Spleen (tissue), 11 donors: ENCODE results near the gene RASSF3. TPM values are rescaled to one million over a fixed set of nuclear protein-coding genes. Genes with fewer than 3 reads are reported as not detected.
A peak's percentile ranks its signal among the peaks of the same experiment; 100 is the strongest.

ENCODE experiments used
- DNase-seq: peaks from one replicate; pipeline ENCODE4 v3.0.0-alpha.2; 2020
- H3K27ac ChIP-seq, 8 donors: fragments of 200-600 bp; sonication (generic) in 7 of 8; 1 replicate in 4 of 8; 2 replicates in 4 of 8; pipeline versions ENCODE4 v1.5.0 to v1.8.0; 2016 to 2021; ENCODE audit warnings: inconsistent platforms in 4 of 8, mild to moderate bottlenecking in 4 of 8, moderate library complexity in 1 of 8
- H3K27me3 ChIP-seq, 7 donors: fragments of 200-600 bp; sonication (generic) in 6 of 7; replicated peaks in 1 of 7; 1 replicate in 4 of 7; 2 replicates in 3 of 7; pipeline versions ENCODE4 v1.5.0 to v1.8.0; 2016 to 2021; ENCODE audit warnings: inconsistent platforms in 3 of 7, mild to moderate bottlenecking in 1 of 7
- H3K36me3 ChIP-seq, 6 donors: fragments of 200-600 bp; sonication (generic) in 5 of 6; 1 replicate in 4 of 6; 2 replicates in 2 of 6; pipeline versions ENCODE4 v1.5.0 to v1.8.0; 2016 to 2021; ENCODE audit warnings: inconsistent platforms in 2 of 6
- H3K4me1 ChIP-seq, 6 donors: fragments of 200-600 bp; sonication (generic) in 5 of 6; 1 replicate in 3 of 6; 2 replicates in 3 of 6; pipeline versions ENCODE4 v1.5.0 to v1.8.0; 2016 to 2021; ENCODE audit warnings: inconsistent platforms in 3 of 6
- H3K4me3 ChIP-seq, 8 donors: fragments of 200-600 bp; sonication (generic) in 7 of 8; 1 replicate in 4 of 8; 2 replicates in 4 of 8; pipeline versions ENCODE4 v1.5.0 to v1.8.0; 2016 to 2021; ENCODE audit warnings: inconsistent platforms in 4 of 8, mild to moderate bottlenecking in 4 of 8, moderate library complexity in 2 of 8
- H3K9me3 ChIP-seq, 8 donors: fragments of 200-600 bp; sonication (generic) in 7 of 8; 1 replicate in 4 of 8; 2 replicates in 4 of 8; pipeline versions ENCODE4 v1.5.0 to v1.8.0; 2016 to 2021; ENCODE audit warnings: inconsistent platforms in 4 of 8
- POLR2A ChIP-seq, 3 donors: fragments of 450-650 bp; IDR thresholded peaks; one replicate each; pipeline ENCODE4 v1.5.1; 2017; ENCODE audit warnings: antibody characterized with exemption in 3 of 3, mild to moderate bottlenecking in 1 of 3
- POLR2AphosphoS5 ChIP-seq, 3 donors: sonication (generic); formaldehyde crosslinking; IDR thresholded peaks; one replicate each; pipeline ENCODE4 v1.5.1; 2017; ENCODE audit warnings: antibody characterized with exemption in 3 of 3
- WGBS, 5 donors: extraction: QIAGEN DNeasy Blood & Tissue Kit in 3 of 5; methylation state at CpG; one replicate each; pipeline versions ENCODE4 v1.1.5 to v1.1.7; 2013 to 2018; 5-methylcytosine and 5-hydroxymethylcytosine counted together
- intact Hi-C: fragments of 100-400 bp; cut with DNase I; formaldehyde crosslinking; loops from one replicate; pipeline ENCODE4 v1.15.0; 2023; ENCODE audit warnings: low total_unique reads
- polyA plus RNA-seq, 3 donors: library from polyadenylated mRNA; stranded (reverse); fragments of 200-250 nt; gene quantifications; one replicate each; pipeline ENCODE4 v1.2.1, GENCODE V29; 2013
- total RNA-seq, 7 donors: library from RNA; depleted of rRNA in 3 of 7; stranded (reverse); fragments of >200 nt in 3 of 7; fragmentation: NEBNext Ultra II Directional in 4 of 7; extraction: Animal tissue kit (Norgen Biotek cat#: 25700) in 4 of 7; gene quantifications; one replicate each; pipeline versions ENCODE4 v1.1.0 to v1.2.1, GENCODE V29; 2016 to 2021
- TF ChIP-seq, protein P1 (sequence below), 11 experiments: fragments of 200-600 bp in 7 of 11; fragments of 450-650 bp in 4 of 11; sonication (generic) in 4 of 11; IDR thresholded peaks in 8 of 11; conservative IDR thresholded peaks in 3 of 11; 1 replicate in 7 of 11; 2 replicates in 4 of 11; pipeline versions ENCODE4 v1.4.0 to v1.8.0; 2016 to 2021; ENCODE audit warnings: antibody characterized with exemption in 11 of 11, inconsistent platforms in 4 of 11, mild to moderate bottlenecking in 1 of 11
- donor health status: healthy with polysubstance abuse.
- donor health status: DM: no; HTN: no; CAD: no; lungs with moderate emphysema.
- donor health status: DM: no; HTN: no; CAD: no.
- donor health status: Bipolar disorder and iron deficiency.
- donor health status: healthy.
- donor health status: DM: no; HTN: no; CAD: no.
- donor health status: DM: yes; HTN: yes; CAD: no.

Gene RASSF3
- total and polyA plus RNA-seq, 10 donors = 31.0 to 120 (median 91.0) TPM

- intact Hi-C loops = no loop called here
- Histone ChIP-seq H3K4me3 (peak overlapping the region in 1 of 8 donors; percentile 37), H3K36me3 (peaks cover 0 to 100% (median 57%) of the 10 kb centered on the region in 6 donors), H3K27me3 (no peaks in the 10 kb centered on the region), H3K27ac (peak overlapping the region in 7 of 8 donors; percentile 43 to 80 (median 75)), H3K4me1 (peaks cover 0 to 45% (median 9%) of the 10 kb centered on the region in 6 donors), H3K9me3 (no peaks in the 10 kb centered on the region)
- no peak for DNase-seq
- 65 to 82% (median 78%) methylated on average over 1 of the region's 1 CpG for WGBS, 5 donors
- TF ChIP-seq POLR2AphosphoS5 (IDR thresholded peaks at IDR 0.05) = no peak
- TF ChIP-seq, protein P1, sequence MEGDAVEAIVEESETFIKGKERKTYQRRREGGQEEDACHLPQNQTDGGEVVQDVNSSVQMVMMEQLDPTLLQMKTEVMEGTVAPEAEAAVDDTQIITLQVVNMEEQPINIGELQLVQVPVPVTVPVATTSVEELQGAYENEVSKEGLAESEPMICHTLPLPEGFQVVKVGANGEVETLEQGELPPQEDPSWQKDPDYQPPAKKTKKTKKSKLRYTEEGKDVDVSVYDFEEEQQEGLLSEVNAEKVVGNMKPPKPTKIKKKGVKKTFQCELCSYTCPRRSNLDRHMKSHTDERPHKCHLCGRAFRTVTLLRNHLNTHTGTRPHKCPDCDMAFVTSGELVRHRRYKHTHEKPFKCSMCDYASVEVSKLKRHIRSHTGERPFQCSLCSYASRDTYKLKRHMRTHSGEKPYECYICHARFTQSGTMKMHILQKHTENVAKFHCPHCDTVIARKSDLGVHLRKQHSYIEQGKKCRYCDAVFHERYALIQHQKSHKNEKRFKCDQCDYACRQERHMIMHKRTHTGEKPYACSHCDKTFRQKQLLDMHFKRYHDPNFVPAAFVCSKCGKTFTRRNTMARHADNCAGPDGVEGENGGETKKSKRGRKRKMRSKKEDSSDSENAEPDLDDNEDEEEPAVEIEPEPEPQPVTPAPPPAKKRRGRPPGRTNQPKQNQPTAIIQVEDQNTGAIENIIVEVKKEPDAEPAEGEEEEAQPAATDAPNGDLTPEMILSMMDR (IDR thresholded peaks at IDR 0.05 in 8 of 11, conservative IDR thresholded peaks at IDR 0.05 in 3 of 11) = no peak
- TF ChIP-seq POLR2A (IDR thresholded peaks at IDR 0.05) = no peak
Measured at GRCh38 chr12:64718649-64719048, 108.4 kb downstream of the RASSF3 start.

GRCh38 chr12:64720884-64721283, 110.6 kb downstream of the RASSF3 start:
- peaks cover 0 to 100% (median 52%) of the 10 kb centered on the region in 6 donors for H3K36me3 ChIP-seq
- DNase-seq = no peak
- peaks cover 0 to 30% (median 5%) of the 10 kb centered on the region in 6 donors for H3K4me1 ChIP-seq
- no peak overlapping the region for H3K4me3 ChIP-seq
- TF ChIP-seq, protein P1 (IDR thresholded peaks at IDR 0.05 in 8 of 11, conservative IDR thresholded peaks at IDR 0.05 in 3 of 11) = no peak
- no peak for TF ChIP-seq POLR2AphosphoS5 (IDR thresholded peaks at IDR 0.05)
- TF ChIP-seq POLR2A (IDR thresholded peaks at IDR 0.05) = no peak
- H3K27ac ChIP-seq = no peak overlapping the region
- intact Hi-C loops = no loop called here
- no peaks in the 10 kb centered on the region for H3K9me3 ChIP-seq
- 85 to 100% (median 100%) methylated on average over 1 of the region's 1 CpG for WGBS, 5 donors
- no peaks in the 10 kb centered on the region for H3K27me3 ChIP-seq

DNA sequence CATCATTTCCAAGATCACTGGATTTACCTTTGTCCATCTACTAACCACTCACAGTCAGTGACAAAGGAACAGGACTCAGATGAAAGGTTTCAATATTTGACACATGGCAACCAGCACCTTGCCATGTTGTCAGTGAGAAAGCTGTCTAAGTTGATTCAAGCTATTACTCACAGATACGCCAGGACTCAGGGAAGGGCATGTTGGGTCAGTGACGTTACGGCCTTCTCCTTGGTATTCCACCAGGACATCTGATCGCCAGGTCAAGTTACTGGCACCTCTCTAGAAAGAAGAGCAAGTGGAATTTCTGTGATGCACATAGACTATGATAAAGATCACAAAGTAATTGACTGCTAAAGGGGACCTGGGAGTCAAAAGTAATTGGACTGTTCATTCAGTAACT, 112.5 kb downstream of the RASSF3 start:
- Histone ChIP-seq H3K36me3 (peaks cover 0 to 100% (median 48%) of the 10 kb centered on the region in 6 donors), H3K4me1 (peaks cover 0 to 14% (median 5%) of the 10 kb centered on the region in 6 donors), H3K27ac (no peak overlapping the region), H3K9me3 (no peaks in the 10 kb centered on the region), H3K4me3 (no peak overlapping the region), H3K27me3 (no peaks in the 10 kb centered on the region)
- no peak for DNase-seq
- 89 to 99% (median 97%) methylated on average over 4 of the region's 4 CpGs for WGBS, 5 donors
- TF ChIP-seq, protein P1 (IDR thresholded peaks at IDR 0.05 in 8 of 11, conservative IDR thresholded peaks at IDR 0.05 in 3 of 11) = no peak
- TF ChIP-seq POLR2A (IDR thresholded peaks at IDR 0.05) (no peak), POLR2AphosphoS5 (IDR thresholded peaks at IDR 0.05) (no peak)
- intact Hi-C loops = no loop called here

- no peaks in the 10 kb centered on the region for H3K27me3 ChIP-seq
- intact Hi-C loops = no loop called here
- H3K9me3 ChIP-seq = no peaks in the 10 kb centered on the region
- TF ChIP-seq POLR2A (IDR thresholded peaks at IDR 0.05) (no peak), POLR2AphosphoS5 (IDR thresholded peaks at IDR 0.05) (no peak)
- TF ChIP-seq, protein P1 (IDR thresholded peaks at IDR 0.05 in 8 of 11, conservative IDR thresholded peaks at IDR 0.05 in 3 of 11) = no peak
- H3K4me1 ChIP-seq = peaks cover 0 to 7% (median 1%) of the 10 kb centered on the region in 6 donors
- no peak overlapping the region for H3K4me3 ChIP-seq
- 66 to 87% (median 83%) methylated on average over 2 of the region's 2 CpGs for WGBS, 5 donors
- peaks cover 3 to 100% (median 52%) of the 10 kb centered on the region in 6 donors for H3K36me3 ChIP-seq
- no peak for DNase-seq
- peak overlapping the region in 1 of 8 donors; percentile 2 for H3K27ac ChIP-seq
Measured at GRCh38 chr12:64723630-64724029, 113.3 kb downstream of the RASSF3 start.
